ENCODE results near the gene HADHA.

HADHA gene

GRCh38 chr2:26187537-26188104 lies 56.8 kb downstream of the HADHA start:
- DNase-seq (ENCODE audit: low read depth), result no peak
- no peak overlapping the region for H3K4me3 ChIP-seq (ENCODE audit: low read length)
- no peak for TF ChIP-seq CTCF (conservative IDR thresholded peaks at IDR 0.05; ENCODE audit: low read length)

GRCh38 chr2:26187114-26187513 lies 57.3 kb downstream of the HADHA start:
- DNase-seq (ENCODE audit: low read depth), result no peak
- no peak for TF ChIP-seq CTCF (conservative IDR thresholded peaks at IDR 0.05; ENCODE audit: low read length)
- no peak overlapping the region for H3K4me3 ChIP-seq (ENCODE audit: low read length)

GRCh38 chr2:26185954-26186770 lies 58.3 kb downstream of the HADHA start:
- TF ChIP-seq CTCF (conservative IDR thresholded peaks at IDR 0.05; ENCODE audit: low read length), result no peak
- no peak for DNase-seq (ENCODE audit: low read depth)
- peak overlapping the region; percentile 69 for H3K4me3 ChIP-seq (ENCODE audit: low read length)

- TF ChIP-seq CTCF (conservative IDR thresholded peaks at IDR 0.05; ENCODE audit: low read length), result no peak
- peak; percentile 3 for DNase-seq (ENCODE audit: low read depth)
- peak overlapping the region; percentile 69 for H3K4me3 ChIP-seq (ENCODE audit: low read length)
Measured at GRCh38 chr2:26185304-26185928, 59.0 kb downstream of the HADHA start.

GRCh38 chr2:26184555-26185303 lies 59.7 kb downstream of the HADHA start:
- TF ChIP-seq CTCF (conservative IDR thresholded peaks at IDR 0.05; ENCODE audit: low read length), result peak; percentile 50
- peak; percentile 84 for DNase-seq (ENCODE audit: low read depth)
- H3K4me3 ChIP-seq (ENCODE audit: low read length), result peak overlapping the region; percentile 69

- no peak for TF ChIP-seq CTCF (conservative IDR thresholded peaks at IDR 0.05; ENCODE audit: low read length)
- peak overlapping the region; percentile 55 for H3K4me3 ChIP-seq (ENCODE audit: low read length)
- no peak for DNase-seq (ENCODE audit: low read depth)
Measured at GRCh38 chr2:26184121-26184520, 60.3 kb downstream of the HADHA start.
